ENCODE data around the gene ZC3H4. TPM values are rescaled to one million over a fixed set of nuclear protein-coding genes. Genes with fewer than 3 reads are reported as not detected.
A peak's percentile ranks its signal among the peaks of the same experiment; 100 is the strongest.

ZC3H4 gene
- total RNA-seq, 2 experiments from 2014 or later = 99.5 to 115 TPM

GRCh38 chr19:47111682-47112165, 1.9 kb downstream of the ZC3H4 start:
- peak overlapping the region; percentile 93 for H3K4me3 Mint-ChIP-seq
- ChIA-PET CTCF (interaction anchor here (0.6 kb wide), 1 partner anchor 28 kb away, joined by 4 read pairs; no protein-coding TSS in a partner anchor), POLR2A (interaction anchor here (0.6 kb wide), 2 partner anchors 19 to 68 kb away, joined by 3 read pairs; no protein-coding TSS in a partner anchor)
- H3K36me3 Mint-ChIP-seq (ENCODE audit: low read depth) = peaks cover 41% of the 10 kb centered on the region
- H3K27ac Mint-ChIP-seq = peak overlapping the region; percentile 100
- H3K27me3 Mint-ChIP-seq = no peaks in the 10 kb centered on the region
- H3K4me1 Mint-ChIP-seq = peaks cover 44% of the 10 kb centered on the region
- no peaks in the 10 kb centered on the region for H3K9me3 Mint-ChIP-seq
- DNase-seq = no peak

GRCh38 chr19:47111006-47111621, 2.5 kb downstream of the ZC3H4 start:
- Mint-ChIP-seq H3K4me1 (peaks cover 50% of the 10 kb centered on the region), H3K36me3 (ENCODE audit: low read depth) (peaks cover 42% of the 10 kb centered on the region), H3K4me3 (peak overlapping the region; percentile 93), H3K27me3 (no peaks in the 10 kb centered on the region), H3K27ac (peak overlapping the region; percentile 100), H3K9me3 (no peaks in the 10 kb centered on the region)
- ChIA-PET CTCF (interaction anchor here (0.6 kb wide), 1 partner anchor 28 kb away, joined by 4 read pairs; no protein-coding TSS in a partner anchor), POLR2A (interaction anchor here (0.6 to 3.5 kb wide), 4 partner anchors 16 to 67 kb away, joined by 3 to 15 read pairs (median 3); no protein-coding TSS in a partner anchor)
- DNase-seq = peak; percentile 62

- CTCF ChIA-PET = interaction anchor here (0.5 to 1.5 kb wide), 2 partner anchors 12 to 134 kb away, joined by 3 to 4 read pairs; no protein-coding TSS in a partner anchor
- POLR2A ChIA-PET = interaction anchor here (1.2 to 3.5 kb wide), 2 partner anchors 15 to 19 kb away, joined by 3 to 15 read pairs; no protein-coding TSS in a partner anchor
- peaks cover 48% of the 10 kb centered on the region for H3K36me3 Mint-ChIP-seq (ENCODE audit: low read depth)
Observed at GRCh38 chr19:47110521-47111005, 3.0 kb downstream of the ZC3H4 start.

GRCh38 chr19:47109541-47110375, 3.8 kb downstream of the ZC3H4 start:
- DNase-seq = peak; percentile 68
- H3K36me3 Mint-ChIP-seq (ENCODE audit: low read depth) = peaks cover 55% of the 10 kb centered on the region
- H3K9me3 Mint-ChIP-seq = no peaks in the 10 kb centered on the region
- H3K4me1 Mint-ChIP-seq = peaks cover 61% of the 10 kb centered on the region
- H3K27me3 Mint-ChIP-seq = no peaks in the 10 kb centered on the region
- ChIA-PET CTCF (interaction anchor here (0.5 to 1.5 kb wide), 2 partner anchors 11 to 134 kb away, joined by 3 to 4 read pairs; no protein-coding TSS in a partner anchor), POLR2A (interaction anchor here (1.2 to 3.5 kb wide), 3 partner anchors 15 to 18 kb away, joined by 3 to 15 read pairs (median 6); no protein-coding TSS in a partner anchor)
- H3K27ac Mint-ChIP-seq = peak overlapping the region; percentile 100
- peak overlapping the region; percentile 93 for H3K4me3 Mint-ChIP-seq

More at GRCh38 chr19:47110521-47111005, 3.0 kb downstream of the ZC3H4 start:
- Mint-ChIP-seq H3K27ac (peak overlapping the region; percentile 100), H3K4me3 (peak overlapping the region; percentile 93), H3K9me3 (no peaks in the 10 kb centered on the region), H3K4me1 (peaks cover 55% of the 10 kb centered on the region), H3K27me3 (no peaks in the 10 kb centered on the region)
- peak; percentile 42 for DNase-seq

- DNase-seq = no peak
- POLR2A ChIA-PET = interaction anchor here (1.6 to 3.5 kb wide), 2 partner anchors 14 to 16 kb away, joined by 6 to 15 read pairs; no protein-coding TSS in a partner anchor
- CTCF ChIA-PET = interaction anchor here (1.5 kb wide), 1 partner anchor 135 kb away, joined by 3 read pairs; no protein-coding TSS in a partner anchor
- no peaks in the 10 kb centered on the region for H3K9me3 Mint-ChIP-seq
- H3K27ac Mint-ChIP-seq = peak overlapping the region; percentile 100
- peak overlapping the region; percentile 93 for H3K4me3 Mint-ChIP-seq
- peaks cover 55% of the 10 kb centered on the region for H3K36me3 Mint-ChIP-seq (ENCODE audit: low read depth)
- peaks cover 61% of the 10 kb centered on the region for H3K4me1 Mint-ChIP-seq
- H3K27me3 Mint-ChIP-seq = no peaks in the 10 kb centered on the region
Observed at GRCh38 chr19:47109177-47109540, 4.4 kb downstream of the ZC3H4 start.

- Mint-ChIP-seq H3K4me1 (peaks cover 57% of the 10 kb centered on the region), H3K27ac (peak overlapping the region; percentile 100), H3K36me3 (ENCODE audit: low read depth) (peaks cover 53% of the 10 kb centered on the region), H3K9me3 (no peaks in the 10 kb centered on the region), H3K4me3 (peak overlapping the region; percentile 93), H3K27me3 (no peaks in the 10 kb centered on the region)
- no peak for DNase-seq
- CTCF ChIA-PET = interaction anchor here (0.9 to 2.9 kb wide), 2 partner anchors 8 to 13 kb away, joined by 3 to 20 read pairs; no protein-coding TSS in a partner anchor
- POLR2A ChIA-PET = interaction anchor here (0.6 to 3.5 kb wide), 4 partner anchors 13 to 29 kb away, joined by 3 to 15 read pairs (median 6); no protein-coding TSS in a partner anchor
Observed at GRCh38 chr19:47107953-47108746, 5.4 kb downstream of the ZC3H4 start.

- H3K4me1 Mint-ChIP-seq = peaks cover 64% of the 10 kb centered on the region
- no peaks in the 10 kb centered on the region for H3K27me3 Mint-ChIP-seq
- ChIA-PET CTCF (interaction anchor here (0.9 to 2.9 kb wide), 3 partner anchors 9 to 24 kb away, joined by 3 to 20 read pairs (median 8); no protein-coding TSS in a partner anchor), POLR2A (interaction anchor here (0.6 to 3.5 kb wide), 3 partner anchors 12 to 16 kb away, joined by 3 to 15 read pairs (median 4); no protein-coding TSS in a partner anchor)
- H3K27ac Mint-ChIP-seq = peak overlapping the region; percentile 100
- H3K9me3 Mint-ChIP-seq = no peaks in the 10 kb centered on the region
- peak; percentile 55 for DNase-seq
- H3K4me3 Mint-ChIP-seq = peak overlapping the region; percentile 93
- peaks cover 55% of the 10 kb centered on the region for H3K36me3 Mint-ChIP-seq (ENCODE audit: low read depth)
Observed at GRCh38 chr19:47107202-47107952, 6.2 kb downstream of the ZC3H4 start.

- Mint-ChIP-seq H3K27ac (peak overlapping the region; percentile 100), H3K4me3 (peak overlapping the region; percentile 93), H3K27me3 (no peaks in the 10 kb centered on the region), H3K9me3 (no peaks in the 10 kb centered on the region), H3K4me1 (peaks cover 68% of the 10 kb centered on the region), H3K36me3 (ENCODE audit: low read depth) (peaks cover 55% of the 10 kb centered on the region)
- POLR2A ChIA-PET = interaction anchor here (1.1 kb wide), 1 partner anchor 13 kb away, joined by 3 read pairs; no protein-coding TSS in a partner anchor
- CTCF ChIA-PET = interaction anchor here (1.3 to 2.9 kb wide), 3 partner anchors 12 to 23 kb away, joined by 3 to 20 read pairs (median 8); no protein-coding TSS in a partner anchor
- DNase-seq = no peak
Observed at GRCh38 chr19:47106821-47107201, 6.8 kb downstream of the ZC3H4 start.

GRCh38 chr19:47105874-47106273, 7.7 kb downstream of the ZC3H4 start:
- POLR2A ChIA-PET = interaction anchor here (0.8 kb wide), 1 partner anchor 10 kb away, joined by 4 read pairs; no protein-coding TSS in a partner anchor
- Mint-ChIP-seq H3K9me3 (no peaks in the 10 kb centered on the region), H3K27me3 (no peaks in the 10 kb centered on the region), H3K36me3 (ENCODE audit: low read depth) (peaks cover 47% of the 10 kb centered on the region), H3K4me3 (no peak overlapping the region), H3K27ac (peak overlapping the region; percentile 100), H3K4me1 (peaks cover 68% of the 10 kb centered on the region)
- no peak for DNase-seq
- CTCF ChIA-PET = interaction anchor here (1.3 to 2.9 kb wide), 4 partner anchors 11 to 22 kb away, joined by 3 to 20 read pairs (median 6); no protein-coding TSS in a partner anchor

GRCh38 chr19:47104680-47105079, 8.9 kb downstream of the ZC3H4 start:
- CTCF ChIA-PET = interaction anchor here (1.4 to 1.7 kb wide), 2 partner anchors 13 to 25 kb away, joined by 5 read pairs; no protein-coding TSS in a partner anchor
- no peak for DNase-seq
- no peaks in the 10 kb centered on the region for H3K27me3 Mint-ChIP-seq
- H3K27ac Mint-ChIP-seq = no peak overlapping the region
- no peaks in the 10 kb centered on the region for H3K9me3 Mint-ChIP-seq
- peaks cover 40% of the 10 kb centered on the region for H3K36me3 Mint-ChIP-seq (ENCODE audit: low read depth)
- no peak overlapping the region for H3K4me3 Mint-ChIP-seq
- peaks cover 73% of the 10 kb centered on the region for H3K4me1 Mint-ChIP-seq
- POLR2A ChIA-PET = no interaction called here
